ENCODE measurements around the gene HES3. TPM values are rescaled to one million over a fixed set of nuclear protein-coding genes. Genes with fewer than 3 reads are reported as not detected.

Gene HES3
- total RNA-seq = not detected

GRCh38 chr1:6243993-6244392 is at the start of gene HES3:
TSS of gene HES3 (plus strand) at chr1:6244179. CDS start at chr1:6244366, 187 bp downstream.
- TF ChIP-seq CTCF (IDR thresholded peaks at IDR 0.05; ENCODE audit: low read depth) = no peak

- no peak for TF ChIP-seq CTCF (IDR thresholded peaks at IDR 0.05; ENCODE audit: low read depth)
Observed at GRCh38 chr1:6197746-6198427, 46.1 kb upstream of the HES3 start.

GRCh38 chr1:6198646-6199297 is 45.2 kb upstream of the HES3 start:
- no peak for TF ChIP-seq CTCF (IDR thresholded peaks at IDR 0.05; ENCODE audit: low read depth)

GRCh38 chr1:6199298-6200187 is 44.4 kb upstream of the HES3 start, which contains the start of gene RPL22:
TSS of gene RPL22 (minus strand) at chr1:6199595. CDS start at chr1:6199573, 22 bp downstream.
- no peak for TF ChIP-seq CTCF (IDR thresholded peaks at IDR 0.05; ENCODE audit: low read depth)

GRCh38 chr1:6200188-6200809 is 43.7 kb upstream of the HES3 start:
- no peak for TF ChIP-seq CTCF (IDR thresholded peaks at IDR 0.05; ENCODE audit: low read depth)

GRCh38 chr1:6202256-6202655 is 41.7 kb upstream of the HES3 start:
- TF ChIP-seq CTCF (IDR thresholded peaks at IDR 0.05; ENCODE audit: low read depth) = no peak

Measured in subcutaneous adipose tissue (tissue), 4 donors.